PFSK-1 (cell line): ENCODE data around the gene VRK1.

Experiments
- POLR2AphosphoS5 ChIP-seq: IDR thresholded peaks from 2 replicates; pipeline ENCODE4 v1.6.1; 2012; ENCODE audit warnings: low read depth, mild to moderate bottlenecking, control low read depth, low read length, moderate library complexity
- REST ChIP-seq, 2 experiments: IDR thresholded peaks; 2 replicates each; pipeline versions ENCODE4 v1.6.1 to v1.8.0; 2011 to 2012; ENCODE audit warnings: low read depth in 2 of 2, low read length in 2 of 2, control low read depth in 1 of 2, inconsistent platforms in 1 of 2, mild to moderate bottlenecking in 1 of 2, moderate library complexity in 1 of 2; ENCODE audit not compliant: insufficient read depth in 1 of 2
- SIN3A ChIP-seq: IDR thresholded peaks from 2 replicates; pipeline ENCODE4 v1.6.1; 2012; ENCODE audit warnings: mild to moderate bottlenecking, low read length, moderate library complexity, borderline replicate concordance; ENCODE audit not compliant: insufficient read depth
- TAF1 ChIP-seq: IDR thresholded peaks from 2 replicates; pipeline ENCODE4 v1.6.1; 2012; ENCODE audit warnings: low read length, control low read depth, borderline replicate concordance; ENCODE audit not compliant: insufficient read depth

DNA sequence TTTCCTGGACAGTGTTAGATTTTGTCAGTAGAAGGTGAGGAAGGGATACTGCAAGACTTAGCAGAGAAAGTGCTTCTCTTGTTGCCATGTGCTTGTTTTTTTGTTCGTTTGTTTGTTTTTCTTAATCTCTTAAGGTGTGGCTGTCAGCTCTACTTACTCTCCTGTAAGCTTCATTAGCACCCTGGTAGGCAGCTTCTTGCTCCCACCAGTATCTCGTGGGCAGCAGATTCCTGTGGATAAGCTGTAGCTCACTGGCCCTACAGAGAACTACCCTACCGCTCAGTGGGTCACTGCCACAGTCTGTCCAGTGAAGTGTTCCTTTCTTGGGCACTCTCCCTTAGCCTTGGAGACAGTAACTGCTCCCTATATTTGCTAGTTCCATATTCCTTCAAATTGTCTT, 30.1 kb downstream of the VRK1 start:
- no peak for TF ChIP-seq TAF1
- TF ChIP-seq POLR2AphosphoS5, result no peak
- no peak for TF ChIP-seq SIN3A
- no peak for TF ChIP-seq REST (IDR thresholded peaks at IDR 0.05; ENCODE audit: insufficient read depth in 1 of 2, low read depth in 2 of 2, low read length in 2 of 2)
